Bronchial epithelial cell (primary cell): ENCODE results near the gene USB1. TPM values are rescaled to one million over a fixed set of nuclear protein-coding genes. Genes with fewer than 3 reads are reported as not detected.
A peak's percentile ranks its signal among the peaks of the same experiment; 100 is the strongest.

Experiments
- DNase-seq: peaks from one replicate; pipeline ENCODE4 v3.0.0-alpha.2; 2010; ENCODE audit warnings: low read depth
- FAIRE-seq: peaks from 2 replicates; lab custom pipeline; 2011; peaks lifted over from hg19 to GRCh38; lab: Jason Lieb, UNC
- H3K27me3 ChIP-seq: 2 replicates; pipeline ENCODE4 v1.5.1; 2011; ENCODE audit warnings: low read length; ENCODE audit not compliant: control insufficient read depth, insufficient read depth
- H3K36me3 ChIP-seq: 2 replicates; pipeline ENCODE4 v1.5.1; 2011; ENCODE audit warnings: low read length; ENCODE audit not compliant: control insufficient read depth, insufficient read depth
- H3K4me3 ChIP-seq: 2 replicates; pipeline ENCODE4 v1.5.1; 2011; ENCODE audit warnings: mild to moderate bottlenecking, low read depth, low read length, control low read depth
- total RNA-seq: library from RNA; depleted of rRNA; stranded (reverse); fragments of >200 nt; gene quantifications from 2 replicates; pipeline ENCODE4 v1.2.1, GENCODE V29; 2014
- TF ChIP-seq, protein P1 (sequence below): IDR thresholded peaks from 2 replicates; pipeline ENCODE4 v1.5.1; 2011; ENCODE audit warnings: mild to moderate bottlenecking, moderate library complexity, low read length, control low read depth, inconsistent platforms; ENCODE audit not compliant: insufficient read depth, severe bottlenecking

The USB1 gene, protein sequence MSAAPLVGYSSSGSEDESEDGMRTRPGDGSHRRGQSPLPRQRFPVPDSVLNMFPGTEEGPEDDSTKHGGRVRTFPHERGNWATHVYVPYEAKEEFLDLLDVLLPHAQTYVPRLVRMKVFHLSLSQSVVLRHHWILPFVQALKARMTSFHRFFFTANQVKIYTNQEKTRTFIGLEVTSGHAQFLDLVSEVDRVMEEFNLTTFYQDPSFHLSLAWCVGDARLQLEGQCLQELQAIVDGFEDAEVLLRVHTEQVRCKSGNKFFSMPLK
- 25.5 and 29.5 TPM in 2 replicates for total RNA-seq

DNA sequence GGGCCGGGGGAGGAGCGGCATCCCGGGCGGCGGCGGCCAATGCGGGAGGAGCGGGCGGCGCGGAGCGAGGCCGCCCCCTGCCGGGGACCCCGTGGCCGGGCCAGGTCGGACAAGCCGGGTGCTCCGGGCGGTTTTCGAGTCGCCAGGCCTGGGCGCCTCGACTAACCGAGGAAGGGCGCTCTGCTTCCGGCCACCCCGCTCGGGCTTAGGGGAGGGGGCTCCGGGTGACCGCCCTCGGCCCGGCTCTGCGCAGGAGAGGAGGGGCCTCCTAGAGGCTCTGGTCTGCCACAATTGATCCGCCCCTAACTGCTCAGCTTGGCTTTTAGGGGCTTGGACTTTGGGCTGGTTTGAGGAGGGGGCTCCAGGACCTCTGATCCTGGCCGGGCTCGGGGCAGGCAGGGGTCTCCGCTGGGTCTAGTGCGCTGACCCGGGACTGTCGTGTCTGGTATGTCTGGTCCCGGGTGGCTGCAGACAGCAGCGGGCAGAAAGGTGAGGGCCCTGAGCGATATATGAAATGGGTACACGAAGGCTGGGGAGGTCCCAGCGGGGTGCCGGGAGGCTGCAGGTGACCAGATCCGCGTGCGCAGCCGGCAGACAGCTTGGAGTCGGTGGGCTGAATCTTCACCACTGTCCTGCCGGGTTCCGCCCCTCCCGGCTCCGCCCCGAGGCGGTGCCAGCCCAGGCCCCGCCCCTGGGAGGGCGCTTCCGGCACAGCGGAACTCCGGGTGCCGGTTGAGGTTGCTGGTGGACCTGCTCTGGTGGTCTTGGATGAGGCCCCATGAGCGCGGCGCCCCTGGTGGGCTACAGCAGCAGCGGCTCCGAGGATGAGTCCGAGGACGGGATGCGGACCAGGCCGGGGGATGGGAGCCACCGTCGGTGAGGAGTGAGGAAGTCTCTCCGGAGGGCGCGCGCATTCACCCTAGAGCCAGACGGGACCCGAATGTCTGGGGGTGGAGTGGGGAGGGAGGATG lies at the start of gene USB1:
Gene USB1, plus strand, starts transcription at position 702 of the 971 bp plus-strand sequence. Its CDS starts 77 bp downstream, at position 779.
- Histone ChIP-seq H3K36me3 (peaks cover 19% of the 10 kb centered on the region), H3K27me3 (no peaks in the 10 kb centered on the region), H3K4me3 (peak within 1 kb of the TSS; percentile 95)
- FAIRE-seq (no peak), DNase-seq (peak; percentile 77)
- TF ChIP-seq, protein P1, sequence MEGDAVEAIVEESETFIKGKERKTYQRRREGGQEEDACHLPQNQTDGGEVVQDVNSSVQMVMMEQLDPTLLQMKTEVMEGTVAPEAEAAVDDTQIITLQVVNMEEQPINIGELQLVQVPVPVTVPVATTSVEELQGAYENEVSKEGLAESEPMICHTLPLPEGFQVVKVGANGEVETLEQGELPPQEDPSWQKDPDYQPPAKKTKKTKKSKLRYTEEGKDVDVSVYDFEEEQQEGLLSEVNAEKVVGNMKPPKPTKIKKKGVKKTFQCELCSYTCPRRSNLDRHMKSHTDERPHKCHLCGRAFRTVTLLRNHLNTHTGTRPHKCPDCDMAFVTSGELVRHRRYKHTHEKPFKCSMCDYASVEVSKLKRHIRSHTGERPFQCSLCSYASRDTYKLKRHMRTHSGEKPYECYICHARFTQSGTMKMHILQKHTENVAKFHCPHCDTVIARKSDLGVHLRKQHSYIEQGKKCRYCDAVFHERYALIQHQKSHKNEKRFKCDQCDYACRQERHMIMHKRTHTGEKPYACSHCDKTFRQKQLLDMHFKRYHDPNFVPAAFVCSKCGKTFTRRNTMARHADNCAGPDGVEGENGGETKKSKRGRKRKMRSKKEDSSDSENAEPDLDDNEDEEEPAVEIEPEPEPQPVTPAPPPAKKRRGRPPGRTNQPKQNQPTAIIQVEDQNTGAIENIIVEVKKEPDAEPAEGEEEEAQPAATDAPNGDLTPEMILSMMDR = peak; percentile 78

DNA sequence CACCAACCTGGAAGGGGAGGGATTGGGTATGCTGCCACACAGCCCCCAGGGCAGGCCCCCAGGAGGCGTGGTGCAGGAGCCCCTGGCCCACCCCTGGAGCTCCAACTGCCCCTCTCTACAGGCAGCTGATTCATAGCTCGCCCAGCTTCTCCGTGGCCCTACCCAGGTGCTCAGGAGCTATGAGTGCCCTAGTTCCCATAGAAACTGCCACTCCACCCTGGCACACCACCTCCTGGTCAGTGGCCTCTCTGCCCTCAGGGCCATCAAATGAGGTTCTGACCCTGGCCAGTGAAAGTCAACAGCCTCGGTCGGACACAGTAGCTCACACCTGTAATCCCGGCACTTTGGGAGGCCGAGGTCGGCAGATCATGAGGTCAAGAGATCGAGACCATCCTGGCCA lies 48.3 kb upstream of the USB1 start:
- peaks cover 2% of the 10 kb centered on the region for H3K27me3 ChIP-seq
- DNase-seq = no peak
- no peak overlapping the region for H3K4me3 ChIP-seq
- TF ChIP-seq, protein P1 = no peak
- H3K36me3 ChIP-seq = no peaks in the 10 kb centered on the region
- no peak for FAIRE-seq

DNA sequence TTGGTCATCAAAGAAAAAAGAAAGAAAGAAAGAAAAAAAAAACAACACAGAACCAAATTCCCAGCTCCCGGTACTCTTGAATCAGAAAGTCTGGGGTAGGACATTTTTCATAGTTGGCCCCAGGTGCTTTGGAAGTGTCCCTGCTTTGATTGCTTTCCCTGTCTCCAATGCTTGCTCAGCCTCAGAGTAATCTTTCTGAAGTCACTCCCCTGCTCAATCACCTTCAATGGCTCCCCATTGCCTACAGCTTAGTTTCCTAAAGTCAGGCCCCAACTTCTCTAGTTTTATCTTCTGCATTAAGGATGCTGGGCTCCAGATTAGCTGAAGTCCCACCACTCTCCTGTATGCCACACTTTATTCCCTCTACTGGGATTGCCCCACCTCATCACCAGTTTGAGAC lies 47.4 kb upstream of the USB1 start:
- FAIRE-seq (no peak), DNase-seq (no peak)
- peaks cover 2% of the 10 kb centered on the region for H3K27me3 ChIP-seq
- no peak overlapping the region for H3K4me3 ChIP-seq
- TF ChIP-seq, protein P1 = no peak
- H3K36me3 ChIP-seq = no peaks in the 10 kb centered on the region

DNA sequence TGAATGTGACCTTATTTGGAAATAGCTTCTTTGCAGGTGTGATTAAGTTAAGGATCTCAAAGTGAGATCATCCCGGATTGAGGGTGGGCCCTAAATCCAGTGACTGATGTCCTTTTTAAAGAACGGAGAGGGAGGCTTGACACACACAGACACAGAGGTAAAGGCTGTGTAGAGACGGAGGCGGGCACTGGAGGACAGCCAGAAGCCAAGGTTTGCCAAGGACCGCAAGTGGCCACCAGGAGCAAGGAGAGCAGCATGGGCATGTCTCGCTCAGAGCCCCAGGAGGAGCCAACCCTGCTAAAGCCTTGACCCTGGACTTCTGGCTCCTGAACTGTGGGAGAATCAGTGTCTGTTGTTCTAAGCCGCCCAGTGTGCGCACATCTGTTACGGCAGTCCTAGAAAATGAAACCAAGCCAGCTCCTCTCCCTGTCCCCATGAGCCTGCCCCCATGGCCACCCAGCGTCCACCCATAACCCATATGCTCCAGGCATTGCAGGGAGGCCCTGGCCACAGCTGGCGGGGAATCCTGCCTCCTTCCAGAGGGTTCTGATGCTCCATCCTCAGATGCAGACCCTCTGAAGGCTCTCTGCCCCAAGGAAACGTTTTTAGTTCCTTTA lies 45.5 kb upstream of the USB1 start:
- DNase-seq = peak; percentile 80

DNA sequence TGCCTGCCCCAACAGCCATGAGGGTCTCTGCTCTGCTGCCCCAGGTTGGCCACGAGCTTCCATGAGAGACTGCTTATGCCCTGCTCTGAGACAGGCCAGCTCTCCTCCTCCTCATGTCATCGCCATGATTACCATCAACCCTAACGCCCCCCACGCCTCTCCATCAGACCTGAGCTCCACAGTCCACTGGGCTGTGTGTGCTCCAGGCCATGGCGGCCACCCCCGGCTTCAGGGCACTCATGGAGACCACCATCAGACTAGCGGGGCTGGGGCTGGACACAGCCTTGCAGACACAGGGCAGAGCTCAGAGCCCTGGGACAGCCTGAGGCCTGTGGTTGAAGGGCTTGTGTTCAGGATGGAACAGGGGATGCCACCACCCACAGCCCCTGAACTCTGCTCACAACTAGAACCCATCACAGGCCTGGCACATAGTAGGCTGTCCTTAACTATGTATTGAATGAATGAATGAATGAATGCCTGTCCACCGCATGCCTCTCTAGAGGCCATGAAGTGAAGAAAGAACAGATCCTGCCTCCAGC lies 44.9 kb upstream of the USB1 start:
- no peak for DNase-seq

More for the DNA sequence above, 45.5 kb upstream of the USB1 start:
- Histone ChIP-seq H3K4me3 (no peak overlapping the region), H3K27me3 (no peaks in the 10 kb centered on the region), H3K36me3 (no peaks in the 10 kb centered on the region)
- TF ChIP-seq, protein P1 = peak; percentile 55
- FAIRE-seq = peak; percentile 89

More for the DNA sequence above, 44.9 kb upstream of the USB1 start:
- H3K4me3 ChIP-seq = no peak overlapping the region
- FAIRE-seq = no peak
- TF ChIP-seq, protein P1 = no peak
- no peaks in the 10 kb centered on the region for H3K27me3 ChIP-seq
- H3K36me3 ChIP-seq = no peaks in the 10 kb centered on the region
